OCI-LY3 (cell line): ENCODE data around the gene GALNT2.

Source experiments
- H2AFZ ChIP-seq: fragments of 200-600, 300-600 bp; shearing (Covaris generic); 2 replicates; pipeline ENCODE4 v1.6.0; 2014; ENCODE audit warnings: antibody characterized with exemption, low read depth, low read length
- H3K27ac ChIP-seq: fragments of 200-600, 300-600 bp; sonication (generic); 2 replicates; pipeline ENCODE4 v1.5.1; 2014; ENCODE audit warnings: mild to moderate bottlenecking, low read length, moderate library complexity, mixed read lengths
- H3K27me3 ChIP-seq: fragments of 200-600, 300-600 bp; sonication (generic); 2 replicates; pipeline ENCODE4 v1.6.1; 2014; ENCODE audit warnings: low read depth, low read length, mixed read lengths
- H3K36me3 ChIP-seq: fragments of 200-600, 300-600 bp; sonication (generic); replicated peaks from 2 replicates; pipeline ENCODE3; 2014; ENCODE audit warnings: low read depth, low read length, mixed read lengths
- H3K4me1 ChIP-seq: fragments of 300-600, 200-600 bp; sonication (generic); 2 replicates; pipeline ENCODE4 v1.6.1; 2014; ENCODE audit warnings: low read length, mixed read lengths
- H3K4me2 ChIP-seq: fragments of 200-600, 300-600 bp; sonication (generic); 2 replicates; pipeline ENCODE4 v1.6.1; 2014; ENCODE audit warnings: low read length, mixed read lengths
- H3K4me3 ChIP-seq: fragments of 300-600, 200-600 bp; sonication (generic); 2 replicates; pipeline ENCODE4 v1.5.1; 2014; ENCODE audit warnings: antibody characterized with exemption, mild to moderate bottlenecking, low read length, moderate library complexity
- H3K79me2 ChIP-seq: fragments of 300-600, 200-600 bp; shearing (Covaris generic); 2 replicates; pipeline ENCODE4 v1.6.1; 2014; ENCODE audit warnings: mild to moderate bottlenecking, low read length, mixed read lengths
- H3K9ac ChIP-seq: fragments of 300-600, 200-600 bp; shearing (Covaris generic); 2 replicates; pipeline ENCODE4 v1.6.0; 2014; ENCODE audit warnings: mild to moderate bottlenecking, low read length, moderate library complexity
- H3K9me3 ChIP-seq: fragments of 200-600, 300-600 bp; shearing (Covaris generic); 2 replicates; pipeline ENCODE4 v1.6.1; 2014; ENCODE audit warnings: low read length, mixed read lengths; ENCODE audit not compliant: insufficient read depth
- H4K20me1 ChIP-seq: fragments of 200-600, 300-600 bp; sonication (generic); 2 replicates; pipeline ENCODE4 v1.6.1; 2016; ENCODE audit warnings: low read length, mixed read lengths; ENCODE audit not compliant: insufficient read depth
- EZH2phosphoT487 ChIP-seq: fragments of 200-600 bp; shearing (Covaris generic); IDR thresholded peaks from 2 replicates; pipeline ENCODE4 v1.6.1; 2018; ENCODE audit warnings: antibody characterized with exemption, mixed run types, low read depth
- TF ChIP-seq, protein P1 (sequence below): fragments of 200-600, 300-600 bp; sonication (generic); IDR thresholded peaks from 2 replicates; pipeline ENCODE4 v1.5.1; 2014; ENCODE audit warnings: antibody characterized with exemption, low read length, low read depth

The GALNT2 gene

DNA sequence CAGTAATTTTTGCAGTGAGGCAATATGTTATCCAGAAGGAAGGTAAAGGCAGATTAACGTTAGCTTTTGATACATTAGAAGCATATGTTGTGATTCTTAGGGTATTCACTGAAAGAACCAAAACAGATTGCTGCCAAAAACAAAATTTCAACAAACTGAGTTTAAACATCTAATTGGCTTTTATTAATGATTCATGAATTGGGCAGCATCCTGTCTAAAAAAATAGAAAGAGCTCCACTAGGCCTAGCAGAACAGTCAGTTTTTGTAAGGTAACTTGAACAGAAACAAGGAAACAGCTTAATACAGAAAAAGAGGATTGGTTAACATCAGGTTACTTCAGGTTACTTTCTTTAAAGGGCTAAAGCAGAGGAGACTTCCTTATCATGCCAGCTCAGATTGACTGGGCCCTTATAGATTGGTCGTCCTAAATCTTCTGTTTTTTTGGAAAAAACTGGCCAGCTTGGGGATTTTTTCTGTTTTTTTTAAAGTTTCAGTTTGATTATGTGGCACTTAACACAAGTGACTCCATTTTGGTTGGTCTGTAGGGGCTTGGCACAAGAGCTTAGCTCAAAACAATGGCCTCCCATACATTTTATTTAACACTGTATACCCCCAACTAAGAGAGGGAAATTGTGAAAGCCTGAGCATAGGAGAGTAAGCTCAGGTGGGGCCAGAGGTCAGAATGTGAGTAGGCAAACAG, 36.8 kb upstream of the GALNT2 start:
- no peak overlapping the region for H3K27ac ChIP-seq
- no peaks in the 10 kb centered on the region for H4K20me1 ChIP-seq
- no peak overlapping the region for H3K4me3 ChIP-seq
- no peaks in the 10 kb centered on the region for H3K79me2 ChIP-seq
- H3K4me2 ChIP-seq: no peak overlapping the region
- no peaks in the 10 kb centered on the region for H3K9me3 ChIP-seq
- TF ChIP-seq, protein P1, sequence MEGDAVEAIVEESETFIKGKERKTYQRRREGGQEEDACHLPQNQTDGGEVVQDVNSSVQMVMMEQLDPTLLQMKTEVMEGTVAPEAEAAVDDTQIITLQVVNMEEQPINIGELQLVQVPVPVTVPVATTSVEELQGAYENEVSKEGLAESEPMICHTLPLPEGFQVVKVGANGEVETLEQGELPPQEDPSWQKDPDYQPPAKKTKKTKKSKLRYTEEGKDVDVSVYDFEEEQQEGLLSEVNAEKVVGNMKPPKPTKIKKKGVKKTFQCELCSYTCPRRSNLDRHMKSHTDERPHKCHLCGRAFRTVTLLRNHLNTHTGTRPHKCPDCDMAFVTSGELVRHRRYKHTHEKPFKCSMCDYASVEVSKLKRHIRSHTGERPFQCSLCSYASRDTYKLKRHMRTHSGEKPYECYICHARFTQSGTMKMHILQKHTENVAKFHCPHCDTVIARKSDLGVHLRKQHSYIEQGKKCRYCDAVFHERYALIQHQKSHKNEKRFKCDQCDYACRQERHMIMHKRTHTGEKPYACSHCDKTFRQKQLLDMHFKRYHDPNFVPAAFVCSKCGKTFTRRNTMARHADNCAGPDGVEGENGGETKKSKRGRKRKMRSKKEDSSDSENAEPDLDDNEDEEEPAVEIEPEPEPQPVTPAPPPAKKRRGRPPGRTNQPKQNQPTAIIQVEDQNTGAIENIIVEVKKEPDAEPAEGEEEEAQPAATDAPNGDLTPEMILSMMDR: no peak
- TF ChIP-seq EZH2phosphoT487: no peak
- H3K36me3 ChIP-seq: no peaks in the 10 kb centered on the region
- H3K27me3 ChIP-seq: no peaks in the 10 kb centered on the region
- H2AFZ ChIP-seq: no peak overlapping the region
- no peak overlapping the region for H3K9ac ChIP-seq
- no peaks in the 10 kb centered on the region for H3K4me1 ChIP-seq

DNA sequence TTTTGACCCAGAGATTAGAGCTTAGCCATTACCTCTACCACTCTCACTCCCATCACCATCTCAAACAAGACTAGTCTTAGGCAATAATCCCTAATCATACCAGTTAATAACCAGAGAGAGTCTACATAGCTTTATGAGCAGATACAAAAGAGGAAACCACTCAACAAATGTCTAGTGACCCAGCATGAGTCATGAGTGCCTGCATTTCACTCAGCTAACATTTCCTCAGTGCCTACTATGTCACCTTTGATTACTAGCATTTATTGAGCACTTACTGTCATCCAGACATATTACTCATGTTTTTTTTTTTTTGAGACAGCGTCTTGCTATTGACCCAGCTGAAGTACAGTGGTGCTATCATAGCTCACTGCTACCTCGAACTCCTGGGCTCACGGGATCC, 35.9 kb upstream of the GALNT2 start:
- Histone ChIP-seq H3K79me2 (no peaks in the 10 kb centered on the region), H3K4me2 (no peak overlapping the region), H3K9me3 (no peaks in the 10 kb centered on the region), H3K4me1 (no peaks in the 10 kb centered on the region), H3K4me3 (no peak overlapping the region), H3K9ac (no peak overlapping the region), H3K27me3 (no peaks in the 10 kb centered on the region), H2AFZ (no peak overlapping the region), H4K20me1 (no peaks in the 10 kb centered on the region), H3K36me3 (no peaks in the 10 kb centered on the region), H3K27ac (no peak overlapping the region)
- TF ChIP-seq, protein P1: no peak

DNA sequence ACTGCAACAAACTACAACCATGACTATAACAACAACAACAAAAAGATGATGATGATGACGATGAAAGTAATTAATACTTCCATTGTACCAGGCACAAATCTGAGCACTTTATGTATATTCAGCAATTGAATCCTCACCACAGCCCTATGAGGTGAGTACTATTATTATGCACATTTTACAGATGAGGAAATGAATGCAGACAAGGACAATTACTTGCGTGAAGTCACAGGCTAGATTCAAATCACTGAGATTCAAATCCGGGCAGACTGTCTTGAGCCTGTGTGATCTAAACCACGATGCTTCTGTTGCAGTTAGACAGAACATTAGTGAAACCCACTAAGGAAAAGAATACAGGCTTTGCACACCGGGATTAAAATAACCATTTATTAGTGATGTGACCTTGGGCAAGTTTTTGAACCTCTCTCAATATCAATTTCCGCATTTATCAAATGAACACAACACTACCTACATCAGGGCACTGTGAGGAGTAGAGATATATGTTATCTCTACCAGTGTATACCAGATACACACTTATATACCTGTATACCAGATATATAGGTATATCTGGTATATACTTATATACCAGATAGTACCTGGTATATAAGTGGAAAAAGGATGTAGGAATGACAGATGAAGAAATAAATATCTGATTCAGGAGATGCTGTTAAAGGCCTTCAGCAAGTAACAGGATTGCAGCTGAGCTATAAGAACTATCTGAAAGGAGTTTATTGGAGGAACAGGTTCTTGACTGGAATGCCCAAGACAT, 34.3 kb upstream of the GALNT2 start:
- H3K4me2 ChIP-seq: no peak overlapping the region
- TF ChIP-seq, protein P1: no peak
- no peak for TF ChIP-seq EZH2phosphoT487
- H3K4me3 ChIP-seq: no peak overlapping the region
- no peaks in the 10 kb centered on the region for H3K27me3 ChIP-seq
- H3K79me2 ChIP-seq: no peaks in the 10 kb centered on the region
- no peak overlapping the region for H2AFZ ChIP-seq
- no peaks in the 10 kb centered on the region for H4K20me1 ChIP-seq
- no peaks in the 10 kb centered on the region for H3K4me1 ChIP-seq
- no peaks in the 10 kb centered on the region for H3K36me3 ChIP-seq
- H3K9me3 ChIP-seq: no peaks in the 10 kb centered on the region
- no peak overlapping the region for H3K27ac ChIP-seq
- H3K9ac ChIP-seq: no peak overlapping the region

DNA sequence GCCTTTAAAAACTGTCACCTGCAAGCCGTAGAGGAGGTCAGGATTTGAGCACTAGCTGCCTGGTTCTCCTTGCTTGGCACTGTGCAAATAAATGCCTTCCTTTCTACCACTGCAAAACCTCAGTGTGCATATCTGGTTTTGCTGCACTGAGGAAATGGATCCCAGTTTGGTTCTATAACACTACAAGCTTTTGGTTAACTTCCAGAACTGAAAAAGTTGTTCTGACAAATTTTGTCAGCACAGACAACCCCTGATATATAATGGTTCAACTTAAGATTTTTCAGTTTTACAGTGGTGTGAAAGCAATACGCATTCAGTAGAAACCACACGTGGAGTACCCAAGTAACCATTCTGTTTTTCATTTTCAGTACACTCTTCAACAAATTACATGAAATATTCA, 29.8 kb upstream of the GALNT2 start:
- Histone ChIP-seq H3K36me3 (no peaks in the 10 kb centered on the region), H3K9me3 (no peaks in the 10 kb centered on the region), H3K79me2 (no peaks in the 10 kb centered on the region), H2AFZ (no peak overlapping the region), H3K27me3 (no peaks in the 10 kb centered on the region), H3K4me3 (no peak overlapping the region), H3K9ac (no peak overlapping the region), H4K20me1 (no peaks in the 10 kb centered on the region), H3K4me1 (no peaks in the 10 kb centered on the region), H3K4me2 (no peak overlapping the region), H3K27ac (no peak overlapping the region)
- TF ChIP-seq, protein P1: no peak
- no peak for TF ChIP-seq EZH2phosphoT487
